ENCODE results near the gene POTEJ.
"Not testable (repeated sequence)": the region's sequence is repeated elsewhere in the genome, so short reads cannot be mapped to it uniquely, and the experiment has no call there.

POTEJ gene

GRCh38 chr2:130599926-130600325 is 11.3 kb upstream of the POTEJ start:
- H2AFZ ChIP-seq (ENCODE audit: insufficient read depth, low read length, poor library complexity): not testable (repeated sequence)

DNA sequence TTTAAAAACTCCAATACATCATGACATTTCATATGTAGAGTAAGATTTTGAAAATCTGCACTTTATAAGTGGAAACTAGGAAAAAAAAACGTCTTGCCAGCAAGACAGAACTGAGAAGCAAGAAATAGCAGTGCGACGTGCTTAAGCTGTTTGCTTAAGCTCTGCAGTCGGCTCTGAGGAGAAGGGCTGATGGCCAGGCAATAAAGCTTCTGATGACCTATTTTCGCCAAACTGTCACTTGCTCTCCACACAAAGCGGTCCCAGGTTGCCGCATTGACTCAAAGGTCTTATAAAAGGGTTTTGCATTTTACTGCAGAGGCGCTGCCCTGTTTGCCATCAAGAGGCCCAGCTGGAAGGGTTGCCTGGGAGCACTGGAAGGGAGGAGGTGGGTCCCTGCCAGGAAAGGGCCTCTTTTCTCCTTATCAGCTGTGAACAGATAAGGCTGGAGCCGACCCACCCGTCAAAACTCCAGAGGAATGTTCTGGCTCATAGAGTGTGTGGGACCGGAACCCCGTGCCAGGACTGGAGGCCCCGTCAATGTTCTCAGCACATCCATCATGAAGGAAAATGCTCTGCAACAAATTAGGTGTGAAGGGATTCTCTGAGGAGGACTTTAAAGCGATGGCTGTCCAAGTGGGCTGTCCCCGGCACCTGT is 9.5 kb upstream of the POTEJ start:
- H3K27ac ChIP-seq (ENCODE audit: low read depth, low read length); H2BK5ac ChIP-seq (ENCODE audit: low read depth, low read length, poor library complexity); H3K14ac ChIP-seq (ENCODE audit: low read length); H3K4ac ChIP-seq (ENCODE audit: low read depth, low read length); H3K79me2 ChIP-seq (ENCODE audit: control insufficient read depth, insufficient read depth, low read length, poor library complexity); H3K23ac ChIP-seq (ENCODE audit: low read length); H2BK12ac ChIP-seq (ENCODE audit: low read length); H4K8ac ChIP-seq (ENCODE audit: low read depth, low read length); H3K4me1 ChIP-seq (ENCODE audit: control insufficient read depth in 1 of 2, insufficient read depth in 2 of 2, low read length in 2 of 2); H3K79me1 ChIP-seq (ENCODE audit: low read length); H3K4me3 ChIP-seq (ENCODE audit: low read depth, low read length); H3K4me2 ChIP-seq (ENCODE audit: low read length); H3K9ac ChIP-seq (ENCODE audit: low read length); H3K9me3 ChIP-seq (ENCODE audit: insufficient read depth, low read depth, low read length); DNase-seq; H2AFZ ChIP-seq (ENCODE audit: insufficient read depth, low read length, poor library complexity); H4K91ac ChIP-seq (ENCODE audit: low read depth, low read length); H3K27me3 ChIP-seq (ENCODE audit: insufficient read depth, low read length); H4K12ac ChIP-seq (ENCODE audit: low read depth, low read length); H3K18ac ChIP-seq (ENCODE audit: low read length); H3K36me3 ChIP-seq (ENCODE audit: control insufficient read depth in 1 of 2, insufficient read depth in 2 of 2, low read length in 2 of 2); H2BK120ac ChIP-seq (ENCODE audit: insufficient read depth, low read length, poor library complexity); H2AK5ac ChIP-seq (ENCODE audit: low read length): not testable (repeated sequence)
- WGBS (ENCODE audit: extremely low coverage, insufficient coverage, insufficient read length): no CpG with 5 or more reads among the region's 15 CpGs

More at GRCh38 chr2:130599926-130600325, 11.3 kb upstream of the POTEJ start:
- not testable (repeated sequence) for H2BK5ac ChIP-seq (ENCODE audit: low read depth, low read length, poor library complexity); H3K4me3 ChIP-seq (ENCODE audit: low read depth, low read length); H3K4me1 ChIP-seq (ENCODE audit: control insufficient read depth in 1 of 2, insufficient read depth in 2 of 2, low read length in 2 of 2); H3K36me3 ChIP-seq (ENCODE audit: control insufficient read depth in 1 of 2, insufficient read depth in 2 of 2, low read length in 2 of 2); H3K79me1 ChIP-seq (ENCODE audit: low read length); H3K9ac ChIP-seq (ENCODE audit: low read length); H2BK120ac ChIP-seq (ENCODE audit: insufficient read depth, low read length, poor library complexity); H3K4ac ChIP-seq (ENCODE audit: low read depth, low read length); H4K8ac ChIP-seq (ENCODE audit: low read depth, low read length); H3K27me3 ChIP-seq (ENCODE audit: insufficient read depth, low read length); H3K9me3 ChIP-seq (ENCODE audit: insufficient read depth, low read depth, low read length); H3K14ac ChIP-seq (ENCODE audit: low read length); H3K23ac ChIP-seq (ENCODE audit: low read length); H2BK12ac ChIP-seq (ENCODE audit: low read length); H3K18ac ChIP-seq (ENCODE audit: low read length); H3K79me2 ChIP-seq (ENCODE audit: control insufficient read depth, insufficient read depth, low read length, poor library complexity); H4K12ac ChIP-seq (ENCODE audit: low read depth, low read length); H2AK5ac ChIP-seq (ENCODE audit: low read length); H3K4me2 ChIP-seq (ENCODE audit: low read length); H3K27ac ChIP-seq (ENCODE audit: low read depth, low read length); H4K91ac ChIP-seq (ENCODE audit: low read depth, low read length); DNase-seq
- WGBS (ENCODE audit: extremely low coverage, insufficient coverage, insufficient read length): no CpG with 5 or more reads among the region's 9 CpGs

GRCh38 chr2:130608276-130609001 is 2.8 kb upstream of the POTEJ start:
- H3K18ac ChIP-seq (ENCODE audit: low read length); H2BK12ac ChIP-seq (ENCODE audit: low read length); H2AFZ ChIP-seq (ENCODE audit: insufficient read depth, low read length, poor library complexity); H3K36me3 ChIP-seq (ENCODE audit: control insufficient read depth in 1 of 2, insufficient read depth in 2 of 2, low read length in 2 of 2); H4K8ac ChIP-seq (ENCODE audit: low read depth, low read length); H3K23ac ChIP-seq (ENCODE audit: low read length); H3K79me1 ChIP-seq (ENCODE audit: low read length); H2BK5ac ChIP-seq (ENCODE audit: low read depth, low read length, poor library complexity); H3K4me2 ChIP-seq (ENCODE audit: low read length); H3K27ac ChIP-seq (ENCODE audit: low read depth, low read length); H3K4me3 ChIP-seq (ENCODE audit: low read depth, low read length); H3K14ac ChIP-seq (ENCODE audit: low read length); H3K9me3 ChIP-seq (ENCODE audit: insufficient read depth, low read depth, low read length); DNase-seq; H3K4ac ChIP-seq (ENCODE audit: low read depth, low read length); H2BK120ac ChIP-seq (ENCODE audit: insufficient read depth, low read length, poor library complexity); H3K9ac ChIP-seq (ENCODE audit: low read length); H4K12ac ChIP-seq (ENCODE audit: low read depth, low read length); H3K79me2 ChIP-seq (ENCODE audit: control insufficient read depth, insufficient read depth, low read length, poor library complexity); H3K4me1 ChIP-seq (ENCODE audit: control insufficient read depth in 1 of 2, insufficient read depth in 2 of 2, low read length in 2 of 2); H4K91ac ChIP-seq (ENCODE audit: low read depth, low read length); H2AK5ac ChIP-seq (ENCODE audit: low read length); H3K27me3 ChIP-seq (ENCODE audit: insufficient read depth, low read length): not testable (repeated sequence)
- WGBS (ENCODE audit: extremely low coverage, insufficient coverage, insufficient read length): no CpG with 5 or more reads among the region's 17 CpGs

DNA sequence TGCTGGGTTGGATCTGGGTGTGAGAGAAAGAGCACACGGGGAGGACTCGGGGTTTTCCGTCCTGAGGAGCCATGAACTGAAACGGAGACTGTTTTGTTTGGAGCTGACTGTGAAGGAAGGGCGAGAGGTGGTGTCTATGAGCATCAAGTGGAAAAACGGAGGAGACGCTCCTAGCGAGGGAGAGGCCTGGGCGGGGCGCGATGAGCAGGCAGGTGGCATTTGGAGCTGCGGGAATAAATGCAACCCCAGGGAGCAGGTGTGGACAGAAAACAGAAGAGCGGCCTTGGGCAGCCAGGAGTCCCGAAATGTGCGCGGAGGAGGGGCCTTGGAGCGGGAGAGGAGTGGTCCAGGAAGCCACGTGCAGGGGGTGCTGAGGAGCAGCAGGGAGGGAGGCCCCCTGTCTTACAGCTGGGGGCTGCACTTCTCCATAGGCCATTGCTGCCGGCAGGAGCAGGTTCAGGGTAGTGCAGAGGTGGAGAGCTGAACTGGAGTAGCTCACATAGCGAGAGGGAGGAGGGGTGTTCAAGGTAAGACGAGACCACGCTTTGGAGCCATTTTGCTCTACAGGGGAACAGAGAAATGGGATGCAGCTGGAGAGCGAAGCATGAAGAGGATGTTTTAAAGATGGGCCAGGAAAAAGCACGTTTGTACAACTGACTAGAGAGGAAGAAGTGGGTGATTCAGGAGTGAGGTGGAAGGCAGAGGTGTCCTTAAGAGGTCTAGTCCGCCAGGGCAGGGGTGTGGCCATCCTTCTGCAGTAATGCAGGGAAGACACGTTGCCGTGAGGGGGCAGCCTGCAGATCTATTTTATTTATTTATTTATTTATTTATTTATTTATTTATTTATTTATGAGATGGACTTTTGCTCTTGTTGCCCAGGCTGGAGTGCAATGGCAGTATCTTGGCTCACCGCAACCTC is 2.0 kb upstream of the POTEJ start:
- no CpG with 5 or more reads among the region's 28 CpGs for WGBS (ENCODE audit: extremely low coverage, insufficient coverage, insufficient read length)

More for the DNA sequence above, 2.0 kb upstream of the POTEJ start:
- not testable (repeated sequence) for H3K18ac ChIP-seq (ENCODE audit: low read length); H3K4me1 ChIP-seq (ENCODE audit: control insufficient read depth in 1 of 2, insufficient read depth in 2 of 2, low read length in 2 of 2); H3K27me3 ChIP-seq (ENCODE audit: insufficient read depth, low read length); H2AK5ac ChIP-seq (ENCODE audit: low read length); H2AFZ ChIP-seq (ENCODE audit: insufficient read depth, low read length, poor library complexity); DNase-seq; H4K12ac ChIP-seq (ENCODE audit: low read depth, low read length); H3K79me2 ChIP-seq (ENCODE audit: control insufficient read depth, insufficient read depth, low read length, poor library complexity); H3K14ac ChIP-seq (ENCODE audit: low read length); H2BK12ac ChIP-seq (ENCODE audit: low read length); H3K4me3 ChIP-seq (ENCODE audit: low read depth, low read length); H3K9ac ChIP-seq (ENCODE audit: low read length); H3K36me3 ChIP-seq (ENCODE audit: control insufficient read depth in 1 of 2, insufficient read depth in 2 of 2, low read length in 2 of 2); H3K9me3 ChIP-seq (ENCODE audit: insufficient read depth, low read depth, low read length); H3K4ac ChIP-seq (ENCODE audit: low read depth, low read length); H3K4me2 ChIP-seq (ENCODE audit: low read length); H3K27ac ChIP-seq (ENCODE audit: low read depth, low read length); H4K91ac ChIP-seq (ENCODE audit: low read depth, low read length); H3K23ac ChIP-seq (ENCODE audit: low read length); H4K8ac ChIP-seq (ENCODE audit: low read depth, low read length); H2BK120ac ChIP-seq (ENCODE audit: insufficient read depth, low read length, poor library complexity); H2BK5ac ChIP-seq (ENCODE audit: low read depth, low read length, poor library complexity); H3K79me1 ChIP-seq (ENCODE audit: low read length)

All from trophoblast cell (in vitro differentiated cells and primary cell).